C4-2B (cell line): ENCODE data around the gene IL36B.

Experiments used
- CTCF ChIP-seq: fragments of 450-650 bp; conservative IDR thresholded peaks from 2 replicates; pipeline ENCODE4 v1.5.1; 2017; ENCODE audit warnings: mild to moderate bottlenecking
- ZFX ChIP-seq: fragments of 450-650 bp; IDR thresholded peaks from 2 replicates; pipeline ENCODE4 v1.6.1; 2017

DNA sequence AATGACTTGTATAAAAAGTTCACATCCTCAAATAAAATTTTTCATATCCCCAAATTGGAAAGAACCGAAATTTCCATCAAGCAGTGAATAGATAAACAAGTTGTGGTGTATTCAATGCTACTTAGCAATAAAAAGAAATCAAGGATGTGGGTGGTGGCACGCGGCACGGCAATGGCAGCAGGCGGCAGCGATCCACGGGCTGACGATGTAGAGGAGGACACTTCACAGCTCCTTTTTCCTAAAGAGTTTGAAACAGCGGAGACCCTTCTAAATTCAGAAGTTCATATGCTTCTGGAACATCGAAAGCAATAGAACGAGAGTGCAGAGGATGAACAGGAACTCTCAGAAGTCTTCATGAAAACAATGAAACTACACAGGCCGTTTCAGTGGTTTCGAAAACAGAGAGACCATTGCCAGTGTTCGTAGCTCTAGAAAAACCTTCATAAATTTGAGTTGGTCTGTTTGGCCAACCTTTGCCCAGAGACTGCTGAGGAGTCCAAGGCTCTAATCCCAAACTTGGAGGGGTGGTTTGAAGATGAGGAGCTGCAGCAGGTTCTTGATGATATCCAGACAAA lies 57.2 kb downstream of the IL36B start:
- TF ChIP-seq CTCF: no peak
- no peak for TF ChIP-seq ZFX
